Epithelial cell of proximal tubule (primary cell): ENCODE data around the gene MDGA2. TPM values are rescaled to one million over a fixed set of nuclear protein-coding genes. Genes with fewer than 3 reads are reported as not detected.

Experiments used
- DNase-seq: peaks from one replicate; pipeline ENCODE4 v3.0.0-alpha.2; 2011; ENCODE audit warnings: low read depth
- H3K4me3 ChIP-seq: 2 replicates; pipeline ENCODE4 v1.5.1; 2011; ENCODE audit warnings: low read depth, mild to moderate bottlenecking, low read length
- total RNA-seq: library from RNA; depleted of rRNA; stranded (reverse); fragments of >200 nt; gene quantifications from 2 replicates; pipeline ENCODE4 v1.2.3, GENCODE V29; 2015
- TF ChIP-seq, protein P1 (sequence below): conservative IDR thresholded peaks from 2 replicates; pipeline ENCODE4 v1.5.1; 2012; ENCODE audit warnings: low read depth, mild to moderate bottlenecking, low read length

The MDGA2 gene
- total RNA-seq, 1 donor from 2014 or later = 0.23 TPM

DNA sequence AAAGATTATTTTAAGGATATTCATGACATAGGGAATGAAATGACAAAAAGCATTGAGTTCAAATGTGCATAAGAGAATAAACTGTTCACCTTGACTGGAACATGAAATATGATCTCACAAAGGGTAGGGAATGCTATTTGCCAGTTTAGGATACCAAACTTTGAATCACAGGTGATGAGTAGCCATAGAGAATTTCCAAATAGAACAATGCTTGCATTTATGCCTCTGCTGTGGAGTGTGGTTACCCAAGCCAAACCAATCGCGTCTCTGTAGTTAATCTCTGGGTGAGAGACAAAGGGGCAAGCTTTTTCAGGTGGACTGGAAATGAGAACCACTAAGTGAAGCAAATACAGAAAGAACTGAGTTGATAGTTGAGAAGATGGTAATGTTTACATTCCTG, 652.7 kb downstream of the MDGA2 start:
- TF ChIP-seq, protein P1, sequence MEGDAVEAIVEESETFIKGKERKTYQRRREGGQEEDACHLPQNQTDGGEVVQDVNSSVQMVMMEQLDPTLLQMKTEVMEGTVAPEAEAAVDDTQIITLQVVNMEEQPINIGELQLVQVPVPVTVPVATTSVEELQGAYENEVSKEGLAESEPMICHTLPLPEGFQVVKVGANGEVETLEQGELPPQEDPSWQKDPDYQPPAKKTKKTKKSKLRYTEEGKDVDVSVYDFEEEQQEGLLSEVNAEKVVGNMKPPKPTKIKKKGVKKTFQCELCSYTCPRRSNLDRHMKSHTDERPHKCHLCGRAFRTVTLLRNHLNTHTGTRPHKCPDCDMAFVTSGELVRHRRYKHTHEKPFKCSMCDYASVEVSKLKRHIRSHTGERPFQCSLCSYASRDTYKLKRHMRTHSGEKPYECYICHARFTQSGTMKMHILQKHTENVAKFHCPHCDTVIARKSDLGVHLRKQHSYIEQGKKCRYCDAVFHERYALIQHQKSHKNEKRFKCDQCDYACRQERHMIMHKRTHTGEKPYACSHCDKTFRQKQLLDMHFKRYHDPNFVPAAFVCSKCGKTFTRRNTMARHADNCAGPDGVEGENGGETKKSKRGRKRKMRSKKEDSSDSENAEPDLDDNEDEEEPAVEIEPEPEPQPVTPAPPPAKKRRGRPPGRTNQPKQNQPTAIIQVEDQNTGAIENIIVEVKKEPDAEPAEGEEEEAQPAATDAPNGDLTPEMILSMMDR = no peak
- no peak for DNase-seq
- no peak overlapping the region for H3K4me3 ChIP-seq

DNA sequence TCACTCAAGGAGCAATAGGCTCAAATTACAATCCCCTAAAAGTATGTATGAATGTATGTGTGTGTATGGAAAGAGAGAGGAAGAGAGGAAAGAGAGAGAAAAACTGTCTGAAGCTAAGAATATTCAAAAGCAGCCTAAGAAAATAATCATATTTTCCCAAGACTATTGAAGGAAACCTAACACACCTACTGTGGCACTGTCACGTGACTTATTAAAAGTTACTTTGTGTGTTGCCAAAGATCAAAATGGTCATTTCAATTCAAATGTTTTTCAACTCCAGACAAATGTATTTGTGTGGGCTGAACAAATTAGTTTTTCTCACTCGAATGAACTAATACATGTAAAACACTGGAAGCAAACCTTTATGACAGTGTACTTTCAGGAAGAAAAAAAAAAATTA, 654.9 kb downstream of the MDGA2 start:
- TF ChIP-seq, protein P1 = no peak
- no peak overlapping the region for H3K4me3 ChIP-seq
- DNase-seq = no peak

DNA sequence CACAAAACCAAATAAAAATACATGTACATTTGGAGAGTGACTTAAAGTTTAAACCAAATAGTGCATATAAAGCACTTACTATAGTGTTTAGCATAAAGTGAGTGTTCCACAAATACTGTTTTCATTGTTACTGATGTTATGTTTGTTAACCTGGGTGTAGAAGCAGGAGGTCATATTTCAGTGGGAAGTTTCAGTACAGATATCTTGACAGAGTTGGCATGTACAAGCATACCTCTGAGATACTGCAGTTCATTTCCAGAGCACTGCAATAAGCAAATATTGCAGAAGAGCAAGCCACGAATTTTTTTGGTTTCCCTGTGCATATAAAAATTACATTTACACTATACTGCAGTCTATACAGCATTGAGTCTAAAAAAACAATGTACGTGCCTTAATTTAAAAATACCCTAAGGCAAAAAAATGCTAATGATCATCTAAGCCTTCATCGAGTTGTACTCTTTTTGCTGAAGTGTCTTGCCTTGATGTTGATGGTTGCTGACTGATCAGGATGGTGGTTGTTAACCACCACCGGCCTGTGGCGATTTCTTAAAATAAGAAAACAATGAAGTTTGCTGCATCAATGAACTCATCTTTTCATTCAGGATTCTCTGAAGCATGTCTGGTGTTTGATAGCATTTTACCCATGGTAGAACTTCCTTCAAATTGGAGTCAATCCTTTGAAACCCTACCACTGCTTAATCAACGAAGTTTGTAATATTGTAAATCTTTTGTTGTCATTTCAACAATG, 662.7 kb downstream of the MDGA2 start:
- no peak overlapping the region for H3K4me3 ChIP-seq
- TF ChIP-seq, protein P1 = no peak
- no peak for DNase-seq

DNA sequence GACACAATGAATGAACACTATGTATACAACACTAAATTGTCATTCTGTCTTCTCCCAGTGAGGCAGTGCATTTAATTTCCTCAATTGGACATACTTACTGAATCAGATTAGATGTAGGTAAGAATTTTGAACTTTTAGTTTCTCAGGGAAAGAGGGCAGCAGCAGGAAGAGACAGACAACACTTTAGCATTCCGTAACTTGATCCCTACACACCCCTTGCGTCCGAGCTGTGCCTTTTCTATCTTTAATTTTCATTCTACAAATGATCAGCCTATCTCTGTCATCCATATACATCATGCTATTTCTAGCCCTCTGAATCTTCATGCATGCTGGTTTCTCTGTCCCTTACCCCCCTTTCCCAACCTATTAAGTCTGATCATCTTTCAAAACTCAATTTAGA, 665.8 kb downstream of the MDGA2 start:
- TF ChIP-seq, protein P1 = no peak
- no peak for DNase-seq
- no peak overlapping the region for H3K4me3 ChIP-seq

DNA sequence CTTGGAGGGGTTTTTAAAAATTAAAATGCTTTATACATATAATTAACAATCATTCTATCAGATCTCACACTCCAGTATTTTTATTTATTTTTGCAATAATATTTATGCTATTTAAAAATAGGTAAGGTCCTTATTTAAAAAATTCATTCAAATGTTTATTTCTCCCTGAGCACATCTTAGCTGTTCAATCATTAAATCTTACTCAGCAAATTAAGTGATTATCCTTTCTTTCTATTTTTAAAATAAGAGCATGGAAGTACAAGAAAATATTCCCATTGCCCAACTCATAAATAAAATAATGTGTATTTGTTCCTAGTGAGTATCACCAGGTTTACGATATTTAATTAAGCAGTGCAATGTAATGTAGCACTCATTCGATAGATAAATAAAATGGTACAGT, 666.7 kb downstream of the MDGA2 start:
- no peak overlapping the region for H3K4me3 ChIP-seq
- TF ChIP-seq, protein P1 = no peak
- no peak for DNase-seq

DNA sequence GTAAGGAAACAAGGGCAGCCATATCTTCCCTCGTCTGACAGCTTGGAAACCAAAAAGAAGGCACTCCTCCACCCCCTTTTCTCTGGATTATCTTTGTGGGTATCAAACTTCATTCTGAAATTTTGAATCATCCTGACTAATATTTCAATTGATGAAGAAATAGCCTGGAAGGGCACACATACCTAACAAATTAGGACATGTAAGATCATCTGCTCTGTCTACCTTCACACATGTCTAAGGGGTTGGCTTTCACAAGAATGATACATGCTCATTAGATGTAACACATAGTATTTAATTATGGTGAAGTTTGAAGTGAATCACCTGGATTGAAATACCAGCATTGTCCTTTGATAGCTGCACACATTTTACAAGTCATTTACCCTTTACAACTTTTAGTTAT, 675.7 kb downstream of the MDGA2 start:
- DNase-seq = no peak
- H3K4me3 ChIP-seq = no peak overlapping the region
- TF ChIP-seq, protein P1 = no peak

DNA sequence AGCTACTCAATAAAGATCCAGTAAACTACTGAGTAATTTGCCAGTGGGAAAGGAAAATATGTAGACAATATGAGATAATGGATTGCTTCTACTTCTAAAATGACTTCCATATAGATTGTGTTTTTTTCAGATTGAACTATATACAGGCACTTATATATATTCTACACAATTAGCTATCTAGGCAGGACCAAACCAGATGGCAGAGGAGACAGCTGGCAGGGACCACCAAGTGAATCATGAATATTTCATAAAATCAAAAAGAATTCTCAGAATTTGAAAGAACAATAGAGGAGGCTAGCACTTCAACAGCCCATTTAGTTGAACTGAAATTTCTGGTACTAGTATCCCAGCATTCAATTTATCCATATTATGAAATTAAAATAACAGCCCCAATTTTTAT, 685.8 kb downstream of the MDGA2 start:
- TF ChIP-seq, protein P1 = no peak
- H3K4me3 ChIP-seq = no peak overlapping the region
- no peak for DNase-seq
